Measurements from ENCODE around the gene NPRL2. TPM values are rescaled to one million over a fixed set of nuclear protein-coding genes. Genes with fewer than 3 reads are reported as not detected.
A peak's percentile ranks its signal among the peaks of the same experiment; 100 is the strongest.

NPRL2 gene
- total and polyA plus RNA-seq, 8 donors: 4.5 to 75.0 (median 23.5) TPM

DNA sequence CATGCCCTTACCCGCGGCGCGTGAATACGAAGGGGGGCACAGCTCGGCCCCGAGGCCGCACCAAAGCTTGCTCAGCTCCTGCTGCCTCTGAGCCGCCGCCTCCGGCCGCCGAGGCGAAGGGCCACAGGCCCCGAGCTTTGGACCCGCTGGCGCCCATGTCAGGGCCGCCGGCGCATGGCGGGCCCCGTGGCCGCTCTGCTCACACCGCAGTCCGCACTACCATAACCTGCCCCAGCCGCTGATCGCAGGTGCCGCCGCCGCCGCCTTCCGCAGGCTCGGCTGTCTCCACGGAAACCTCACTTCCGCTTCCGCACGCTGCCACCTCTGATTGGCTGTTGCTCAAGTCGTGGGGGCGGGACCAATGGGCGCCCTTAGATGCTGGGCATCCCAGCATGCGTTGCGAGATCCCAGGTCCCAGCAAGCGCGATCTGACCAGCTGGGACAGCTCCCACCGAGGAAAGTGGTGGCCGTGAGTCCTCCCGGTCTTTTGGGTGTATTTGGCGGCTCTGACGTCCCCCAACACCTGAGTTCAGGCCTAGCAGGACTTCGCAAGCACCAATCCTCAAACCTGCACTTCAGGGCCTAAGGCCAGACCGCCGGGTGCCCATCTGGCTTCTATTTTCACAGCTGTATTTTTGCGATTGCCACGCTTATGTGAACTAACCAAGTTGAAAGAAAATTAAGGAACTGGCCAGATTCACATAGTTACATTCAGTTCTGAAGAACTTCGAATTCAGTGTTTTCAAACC, 22.5 kb downstream of the NPRL2 start, which contains the start of gene TUSC2:
Gene TUSC2, minus strand, starts transcription at position 281 of the 749 bp plus-strand sequence. Its CDS starts 124 bp downstream, at position 157.
- 1 to 3% (median 2%) methylated on average over 15 to 55 of the region's 55 CpGs for WGBS, 5 donors
- Histone ChIP-seq H3K27me3 (no peaks in the 10 kb centered on the region), H3K36me3 (peaks cover 44 to 57% (median 55%) of the 10 kb centered on the region in 4 donors), H3K9me3 (no peaks in the 10 kb centered on the region), H3K4me3 (peak within 1 kb of the TSS; percentile 62 to 98 (median 90)), H3K4me1 (peaks cover 15 to 74% (median 48%) of the 10 kb centered on the region in 4 donors), H3K27ac (peak within 1 kb of the TSS; percentile 79 to 93 (median 90))
- TF ChIP-seq POLR2A (IDR thresholded peaks at IDR 0.05): peak in 1 of 4 donors; percentile 28
- peak; percentile 89 to 97 (median 90) for TF ChIP-seq POLR2AphosphoS5 (IDR thresholded peaks at IDR 0.05)
- TF ChIP-seq, protein P1, sequence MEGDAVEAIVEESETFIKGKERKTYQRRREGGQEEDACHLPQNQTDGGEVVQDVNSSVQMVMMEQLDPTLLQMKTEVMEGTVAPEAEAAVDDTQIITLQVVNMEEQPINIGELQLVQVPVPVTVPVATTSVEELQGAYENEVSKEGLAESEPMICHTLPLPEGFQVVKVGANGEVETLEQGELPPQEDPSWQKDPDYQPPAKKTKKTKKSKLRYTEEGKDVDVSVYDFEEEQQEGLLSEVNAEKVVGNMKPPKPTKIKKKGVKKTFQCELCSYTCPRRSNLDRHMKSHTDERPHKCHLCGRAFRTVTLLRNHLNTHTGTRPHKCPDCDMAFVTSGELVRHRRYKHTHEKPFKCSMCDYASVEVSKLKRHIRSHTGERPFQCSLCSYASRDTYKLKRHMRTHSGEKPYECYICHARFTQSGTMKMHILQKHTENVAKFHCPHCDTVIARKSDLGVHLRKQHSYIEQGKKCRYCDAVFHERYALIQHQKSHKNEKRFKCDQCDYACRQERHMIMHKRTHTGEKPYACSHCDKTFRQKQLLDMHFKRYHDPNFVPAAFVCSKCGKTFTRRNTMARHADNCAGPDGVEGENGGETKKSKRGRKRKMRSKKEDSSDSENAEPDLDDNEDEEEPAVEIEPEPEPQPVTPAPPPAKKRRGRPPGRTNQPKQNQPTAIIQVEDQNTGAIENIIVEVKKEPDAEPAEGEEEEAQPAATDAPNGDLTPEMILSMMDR (IDR thresholded peaks at IDR 0.05): no peak
- TF ChIP-seq EP300 (IDR thresholded peaks at IDR 0.05): no peak
- DNase-seq: peak; percentile 99
- intact Hi-C loops (cut with DNase I; ENCODE audit: low total_unique reads): no loop called here

- Histone ChIP-seq H3K4me1 (peaks cover 24 to 74% (median 54%) of the 10 kb centered on the region in 4 donors), H3K9me3 (no peaks in the 10 kb centered on the region), H3K36me3 (peaks cover 40 to 52% (median 49%) of the 10 kb centered on the region in 4 donors), H3K4me3 (peak overlapping the region; percentile 62 to 98 (median 90)), H3K27ac (peak overlapping the region in 4 of 5 donors; percentile 79 to 91 (median 86)), H3K27me3 (no peaks in the 10 kb centered on the region)
- 58 to 73% (median 69%) methylated on average over 4 of the region's 4 CpGs for WGBS, 5 donors
- intact Hi-C loops (cut with DNase I; ENCODE audit: low total_unique reads): no loop called here
- TF ChIP-seq, protein P1 (IDR thresholded peaks at IDR 0.05): no peak
- TF ChIP-seq EP300 (IDR thresholded peaks at IDR 0.05) (no peak), POLR2AphosphoS5 (IDR thresholded peaks at IDR 0.05) (no peak), POLR2A (IDR thresholded peaks at IDR 0.05) (no peak)
- DNase-seq: no peak
Measured at GRCh38 chr3:50327129-50327528, 23.4 kb downstream of the NPRL2 start.

DNA sequence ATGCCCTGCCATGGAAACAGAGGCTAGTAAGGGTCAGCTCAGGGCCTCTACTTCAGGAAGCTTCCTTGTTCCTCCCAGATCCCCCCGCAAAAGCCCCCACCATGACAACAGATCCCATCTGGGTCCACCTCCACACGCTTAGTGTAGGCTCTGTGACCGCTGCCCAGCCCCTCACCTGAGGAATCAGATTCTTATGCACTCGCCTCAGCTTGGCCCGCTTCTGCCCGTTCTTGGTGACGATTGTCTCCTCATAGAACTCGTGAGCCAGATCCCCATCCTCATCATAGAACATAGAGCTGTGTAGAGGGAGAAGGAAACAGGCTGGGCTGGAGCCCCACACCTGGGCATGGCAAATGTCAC, 24.4 kb downstream of the NPRL2 start:
- peak overlapping the region in 1 of 5 donors; percentile 95 for H3K27ac ChIP-seq
- DNase-seq: no peak
- H3K4me1 ChIP-seq: peaks cover 29 to 74% (median 60%) of the 10 kb centered on the region in 4 donors
- 90 to 92% (median 92%) methylated on average over 8 of the region's 8 CpGs for WGBS, 5 donors
- no peak for TF ChIP-seq POLR2AphosphoS5 (IDR thresholded peaks at IDR 0.05)
- TF ChIP-seq, protein P1 (IDR thresholded peaks at IDR 0.05): no peak
- no peak for TF ChIP-seq POLR2A (IDR thresholded peaks at IDR 0.05)
- no peak for TF ChIP-seq EP300 (IDR thresholded peaks at IDR 0.05)
- no peak overlapping the region for H3K4me3 ChIP-seq
- no peaks in the 10 kb centered on the region for H3K9me3 ChIP-seq
- peaks cover 30 to 43% (median 40%) of the 10 kb centered on the region in 4 donors for H3K36me3 ChIP-seq
- H3K27me3 ChIP-seq: no peaks in the 10 kb centered on the region
- intact Hi-C loops (cut with DNase I; ENCODE audit: low total_unique reads): no loop called here

- 75 to 89% (median 86%) methylated on average over 11 of the region's 11 CpGs for WGBS, 5 donors
- intact Hi-C loops (cut with DNase I; ENCODE audit: low total_unique reads): no loop called here
- H3K4me3 ChIP-seq: no peak overlapping the region
- H3K27ac ChIP-seq: peak overlapping the region in 3 of 5 donors; percentile 94 to 96 (median 95)
- H3K4me1 ChIP-seq: peaks cover 30 to 75% (median 60%) of the 10 kb centered on the region in 4 donors
- DNase-seq: no peak
- peaks cover 25 to 37% (median 34%) of the 10 kb centered on the region in 4 donors for H3K36me3 ChIP-seq
- TF ChIP-seq POLR2A (IDR thresholded peaks at IDR 0.05) (no peak), POLR2AphosphoS5 (IDR thresholded peaks at IDR 0.05) (no peak), EP300 (IDR thresholded peaks at IDR 0.05) (no peak)
- TF ChIP-seq, protein P1 (IDR thresholded peaks at IDR 0.05): no peak
- no peaks in the 10 kb centered on the region for H3K9me3 ChIP-seq
- no peaks in the 10 kb centered on the region for H3K27me3 ChIP-seq
Measured at GRCh38 chr3:50325497-50326181, 24.9 kb downstream of the NPRL2 start.
